GM12872 (cell line): ENCODE results near the gene DHRS1.

ENCODE experiments used
- CTCF ChIP-seq: IDR thresholded peaks from 3 replicates; pipeline ENCODE4 v1.5.1; 2011; ENCODE audit warnings: low read depth, mild to moderate bottlenecking, low read length, moderate library complexity; ENCODE audit not compliant: insufficient read depth

Gene DHRS1

GRCh38 chr14:24325963-24326362 lies 26.4 kb upstream of the DHRS1 start:
- TF ChIP-seq CTCF, result no peak

DNA sequence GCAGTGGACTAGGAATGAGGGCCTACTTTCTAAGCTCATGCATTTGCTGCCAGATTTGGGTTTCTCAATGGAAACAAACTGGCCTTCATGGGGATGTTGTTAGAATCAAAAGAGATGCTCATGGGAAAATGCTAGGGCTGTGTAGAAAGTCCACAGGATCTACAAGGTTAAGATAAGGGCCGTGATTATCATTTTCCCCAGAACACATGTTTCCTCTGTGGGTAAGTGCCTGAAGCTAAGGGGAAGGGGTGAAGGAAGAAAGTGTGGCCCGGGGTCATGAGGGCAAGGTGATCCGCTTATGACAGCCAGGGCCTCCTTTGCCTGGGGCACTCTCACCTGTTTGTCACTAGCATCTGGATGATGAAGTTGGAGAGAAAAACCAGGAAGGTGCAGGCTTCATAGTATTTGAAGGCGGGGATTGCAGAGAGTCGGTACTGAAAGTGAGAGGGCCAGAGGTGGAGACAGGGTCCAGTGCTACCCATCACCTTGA lies 25.5 kb upstream of the DHRS1 start:
- TF ChIP-seq CTCF, result no peak

DNA sequence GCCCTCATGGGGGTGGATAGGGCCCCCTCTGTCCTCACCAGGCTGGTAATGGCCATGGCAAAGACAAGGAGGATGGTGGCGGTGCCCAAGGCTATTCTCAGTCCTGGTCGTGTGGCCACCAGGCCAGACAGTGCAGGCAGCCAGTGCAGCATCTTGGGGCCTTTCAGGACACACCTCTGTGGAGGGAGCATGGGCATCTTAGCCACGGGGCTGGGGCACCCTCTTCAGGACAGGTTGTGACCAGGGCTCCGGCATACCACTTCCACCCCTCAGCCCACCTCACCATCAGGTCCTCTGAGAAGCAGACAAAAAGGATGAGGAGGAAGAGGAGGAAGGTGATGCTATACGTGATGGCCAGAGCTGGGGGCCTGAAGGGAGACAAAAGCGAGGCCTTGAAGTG lies 24.4 kb upstream of the DHRS1 start:
- TF ChIP-seq CTCF, result no peak

GRCh38 chr14:24323341-24323740 lies 23.8 kb upstream of the DHRS1 start:
- TF ChIP-seq CTCF, result no peak

DNA sequence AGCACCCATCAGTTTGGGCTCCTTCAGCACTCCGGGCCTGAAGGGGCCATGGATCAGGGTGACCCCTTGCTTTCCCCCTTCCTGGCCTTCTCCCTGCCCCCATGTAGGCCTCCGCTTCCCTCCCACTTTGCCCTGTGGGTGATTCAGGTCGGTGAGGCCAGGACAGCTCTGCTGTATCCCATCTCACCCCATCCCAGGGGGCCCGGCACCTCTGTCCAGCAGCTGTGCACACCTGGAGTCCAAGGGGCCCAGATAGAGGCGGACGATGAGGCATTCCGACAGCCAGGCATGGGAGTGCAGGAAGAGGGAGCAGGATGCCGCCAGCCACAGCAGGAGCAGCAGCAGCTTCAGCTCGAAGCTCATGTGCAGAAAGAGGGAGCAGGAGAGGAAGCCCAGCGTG lies 23.1 kb upstream of the DHRS1 start:
- TF ChIP-seq CTCF, result no peak

- no peak for TF ChIP-seq CTCF
Measured at GRCh38 chr14:24321212-24321975, 21.8 kb upstream of the DHRS1 start.

DNA sequence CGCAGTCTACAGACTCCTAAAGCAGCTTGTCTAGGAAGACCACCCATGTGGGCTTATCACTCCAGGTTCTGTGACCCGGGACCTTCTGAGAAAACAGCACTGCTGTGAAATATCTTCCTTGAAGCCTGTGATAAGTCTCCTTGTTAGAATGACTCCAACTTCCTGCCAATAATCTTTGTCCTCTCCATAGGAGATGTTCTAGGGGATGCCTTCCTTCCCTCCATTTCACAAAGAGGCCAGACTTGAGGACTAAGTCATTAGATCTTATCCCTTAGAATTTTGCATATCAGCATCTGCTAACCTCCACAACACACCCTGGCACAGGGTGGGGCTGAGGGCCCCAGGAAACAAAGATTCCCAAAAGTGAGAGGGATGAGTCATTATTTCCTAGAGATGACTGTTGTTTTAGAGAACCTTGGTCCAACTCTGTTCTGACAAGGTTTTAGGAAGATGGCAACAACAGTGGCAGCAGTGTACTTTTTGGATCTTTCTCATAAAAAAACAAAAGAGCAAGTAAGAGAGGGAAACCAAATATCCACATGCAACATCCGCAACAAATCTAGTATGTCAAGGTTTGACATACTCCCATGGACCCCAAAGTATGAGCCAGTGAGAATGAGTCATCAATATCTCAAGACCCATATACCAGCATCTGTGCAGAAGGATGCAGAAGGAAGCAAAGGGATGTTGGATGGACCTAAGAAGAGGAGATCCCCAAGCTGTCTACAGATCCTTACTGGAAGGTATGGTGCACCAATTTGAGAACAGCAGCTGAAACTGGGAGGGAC lies 17.8 kb upstream of the DHRS1 start:
- TF ChIP-seq CTCF, result no peak
